Tibial nerve (tissue), 4 donors: ENCODE data around the gene IGF2BP3. TPM values are rescaled to one million over a fixed set of nuclear protein-coding genes. Genes with fewer than 3 reads are reported as not detected.

ENCODE experiments used
- DNase-seq, 2 donors: peaks; one replicate each; pipeline ENCODE4 v3.0.0-alpha.2; 2019; ENCODE audit warnings: low spot score in 2 of 2
- H3K27ac ChIP-seq, 4 donors: fragments of 200-600 bp; sonication (generic) in 3 of 4; one replicate each; pipeline ENCODE4 v1.5.1; 2017 to 2019; ENCODE audit warnings: mild to moderate bottlenecking in 1 of 4
- H3K27me3 ChIP-seq, 2 donors: fragments of 200-600 bp; sonication (generic) in 1 of 2; one replicate each; pipeline versions ENCODE4 v1.5.1 to v1.6.0; 2017 to 2019
- H3K36me3 ChIP-seq, 3 donors: fragments of 200-600 bp; sonication (generic); one replicate each; pipeline ENCODE4 v1.5.1; 2018 to 2019
- H3K4me1 ChIP-seq, 4 donors: fragments of 200-600 bp; sonication (generic) in 3 of 4; one replicate each; pipeline ENCODE4 v1.5.1; 2017 to 2019
- H3K4me3 ChIP-seq, 4 donors: fragments of 200-600 bp; sonication (generic) in 3 of 4; one replicate each; pipeline ENCODE4 v1.5.1; 2017 to 2019; ENCODE audit warnings: mild to moderate bottlenecking in 1 of 4, moderate library complexity in 1 of 4
- H3K9me3 ChIP-seq, 4 donors: fragments of 200-600 bp; sonication (generic) in 3 of 4; one replicate each; pipeline ENCODE4 v1.5.1; 2017 to 2019
- CTCF ChIP-seq, 5 experiments: fragments of 200-600 bp in 3 of 5; fragments of 450-650 bp in 2 of 5; sonication (generic) in 3 of 5; IDR thresholded peaks; one replicate each; pipeline ENCODE4 v1.5.1; 2016 to 2019; ENCODE audit warnings: antibody characterized with exemption in 5 of 5, mild to moderate bottlenecking in 3 of 5, moderate library complexity in 2 of 5
- EP300 ChIP-seq, 2 donors: sonication (generic); formaldehyde crosslinking; IDR thresholded peaks; one replicate each; pipeline ENCODE4 v1.6.1; 2017; ENCODE audit warnings: antibody characterized with exemption in 2 of 2, mild to moderate bottlenecking in 1 of 2
- POLR2A ChIP-seq, 2 donors: fragments of 450-650 bp; IDR thresholded peaks; one replicate each; pipeline ENCODE4 v1.6.1; 2017; ENCODE audit warnings: antibody characterized with exemption in 2 of 2, mild to moderate bottlenecking in 2 of 2, moderate library complexity in 2 of 2
- WGBS, 2 donors: methylation state at CpG; one replicate each; pipeline ENCODE4 v1.1.5; 2018; 5-methylcytosine and 5-hydroxymethylcytosine counted together
- total RNA-seq, 4 donors: library from RNA; depleted of rRNA; stranded (reverse); fragments of >200 nt; gene quantifications; one replicate each; pipeline ENCODE4 v1.1.0, GENCODE V29; 2016

The IGF2BP3 gene
- total RNA-seq, 4 donors from 2014 or later, result 0.21 to 0.90 (median 0.59) TPM; not detected in 1

- DNase-seq, result no peak
- no peak overlapping the region for H3K27ac ChIP-seq
- peaks cover 0 to 11% (median 0%) of the 10 kb centered on the region in 3 donors for H3K36me3 ChIP-seq
- H3K4me3 ChIP-seq, result no peak overlapping the region
- no peaks in the 10 kb centered on the region for H3K4me1 ChIP-seq
- TF ChIP-seq CTCF (IDR thresholded peaks at IDR 0.05) (no peak), POLR2A (IDR thresholded peaks at IDR 0.05) (no peak), EP300 (IDR thresholded peaks at IDR 0.05) (no peak)
- no peaks in the 10 kb centered on the region for H3K9me3 ChIP-seq
- no peaks in the 10 kb centered on the region for H3K27me3 ChIP-seq
- WGBS, 2 donors, result 83 to 91% methylated on average over 3 of the region's 3 CpGs
Measured at GRCh38 chr7:23276947-23277346, 193.3 kb downstream of the IGF2BP3 start.

DNA sequence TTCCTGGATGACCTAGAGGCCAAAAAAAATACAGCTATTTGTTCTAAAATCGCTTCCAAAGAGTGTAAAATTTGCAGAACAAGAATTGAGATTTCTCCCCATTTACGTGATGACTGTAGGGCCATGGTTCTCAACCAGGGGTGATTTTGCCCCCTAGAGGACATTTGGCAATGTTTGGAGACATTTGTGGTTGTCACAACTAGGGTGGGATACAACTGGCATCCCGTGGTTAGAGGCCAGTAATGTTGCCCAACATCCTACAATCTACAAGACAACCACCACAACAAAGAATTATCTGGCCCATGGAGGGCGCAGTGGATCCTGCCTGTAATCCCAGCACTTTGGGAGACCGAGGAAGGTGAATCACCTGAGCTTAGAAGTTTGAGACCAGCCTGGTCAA lies 193.9 kb downstream of the IGF2BP3 start:
- H3K9me3 ChIP-seq, result no peaks in the 10 kb centered on the region
- H3K27me3 ChIP-seq, result no peaks in the 10 kb centered on the region
- 57 to 67% methylated on average over 5 of the region's 5 CpGs for WGBS, 2 donors
- DNase-seq, result no peak
- no peak overlapping the region for H3K4me3 ChIP-seq
- H3K27ac ChIP-seq, result no peak overlapping the region
- H3K36me3 ChIP-seq, result peaks cover 0 to 11% (median 0%) of the 10 kb centered on the region in 3 donors
- TF ChIP-seq POLR2A (IDR thresholded peaks at IDR 0.05) (no peak), CTCF (IDR thresholded peaks at IDR 0.05) (no peak), EP300 (IDR thresholded peaks at IDR 0.05) (no peak)
- no peaks in the 10 kb centered on the region for H3K4me1 ChIP-seq

DNA sequence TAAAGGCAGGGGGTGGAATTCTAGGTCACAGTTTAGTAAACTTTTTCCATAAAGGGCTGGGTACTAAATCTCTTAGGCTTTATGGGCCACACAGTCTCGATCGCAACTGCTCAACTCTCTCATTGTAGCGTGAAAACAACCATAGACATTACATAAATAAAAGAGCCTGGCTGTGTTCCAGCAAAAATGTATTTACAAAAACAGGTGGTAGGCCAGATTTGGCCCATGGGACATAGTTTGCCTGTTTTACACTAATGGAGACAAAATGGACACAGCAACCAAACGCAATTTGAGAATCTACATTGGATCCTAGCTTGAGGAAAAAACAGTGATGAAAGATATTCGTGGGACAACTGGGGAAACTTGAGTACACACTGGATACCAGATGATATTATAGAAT lies 194.4 kb downstream of the IGF2BP3 start:
- no peak for DNase-seq
- TF ChIP-seq CTCF (IDR thresholded peaks at IDR 0.05) (no peak), EP300 (IDR thresholded peaks at IDR 0.05) (no peak), POLR2A (IDR thresholded peaks at IDR 0.05) (no peak)
- no peaks in the 10 kb centered on the region for H3K27me3 ChIP-seq

DNA sequence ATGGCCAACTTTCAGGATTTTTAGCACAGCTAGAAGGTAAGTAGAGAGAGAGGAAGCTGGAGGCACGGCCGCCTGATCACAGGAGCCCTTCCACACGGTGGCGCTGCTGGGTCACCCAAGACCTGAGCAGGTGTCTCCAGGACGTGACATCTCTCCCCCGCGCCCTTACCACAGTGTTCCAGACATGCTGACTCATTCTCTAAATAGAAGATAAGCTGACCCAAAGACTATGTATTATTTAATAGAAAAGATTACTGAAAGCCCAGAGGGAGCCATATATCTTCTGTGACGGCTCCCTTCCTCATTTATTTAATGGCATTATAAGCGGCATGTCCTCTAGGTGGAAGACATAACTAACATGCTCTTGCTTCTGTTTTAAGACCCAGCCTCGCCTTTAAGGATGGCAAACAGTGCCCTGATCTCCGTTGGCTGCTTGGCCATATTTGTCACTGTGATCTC lies 197.1 kb downstream of the IGF2BP3 start:
- Histone ChIP-seq H3K4me1 (no peaks in the 10 kb centered on the region), H3K9me3 (no peaks in the 10 kb centered on the region), H3K4me3 (no peak overlapping the region), H3K27me3 (no peaks in the 10 kb centered on the region), H3K27ac (no peak overlapping the region), H3K36me3 (peaks cover 0 to 32% (median 0%) of the 10 kb centered on the region in 3 donors)
- peak; percentile 66 to 82 for DNase-seq
- WGBS, 2 donors, result 23 to 25% methylated on average over 11 of the region's 11 CpGs
- TF ChIP-seq POLR2A (IDR thresholded peaks at IDR 0.05), result no peak
- peak; percentile 50 to 75 (median 66) for TF ChIP-seq CTCF (IDR thresholded peaks at IDR 0.05)
- TF ChIP-seq EP300 (IDR thresholded peaks at IDR 0.05), result no peak

More for the DNA sequence above, 194.4 kb downstream of the IGF2BP3 start:
- 63 to 69% methylated on average over 5 of the region's 5 CpGs for WGBS, 2 donors
- Histone ChIP-seq H3K27ac (no peak overlapping the region), H3K4me3 (no peak overlapping the region), H3K4me1 (no peaks in the 10 kb centered on the region), H3K9me3 (no peaks in the 10 kb centered on the region), H3K36me3 (peaks cover 0 to 13% (median 0%) of the 10 kb centered on the region in 3 donors)

GRCh38 chr7:23272275-23272674 lies 198.0 kb downstream of the IGF2BP3 start:
- no peak for DNase-seq
- H3K27me3 ChIP-seq, result no peaks in the 10 kb centered on the region
- peaks cover 0 to 41% (median 0%) of the 10 kb centered on the region in 3 donors for H3K36me3 ChIP-seq
- H3K4me1 ChIP-seq, result no peaks in the 10 kb centered on the region
- WGBS, 2 donors, result 96% methylated on average over 2 of the region's 2 CpGs
- no peak overlapping the region for H3K27ac ChIP-seq
- H3K4me3 ChIP-seq, result no peak overlapping the region
- no peaks in the 10 kb centered on the region for H3K9me3 ChIP-seq
- TF ChIP-seq EP300 (IDR thresholded peaks at IDR 0.05) (no peak), CTCF (IDR thresholded peaks at IDR 0.05) (no peak), POLR2A (IDR thresholded peaks at IDR 0.05) (no peak)
